NCI-H2196 treated with DMSO at 0.1 percent for 48 hours (cell line): ENCODE measurements around the gene WDR64.
"Not testable (repeated sequence)": the region's sequence is repeated elsewhere in the genome, so short reads cannot be mapped to it uniquely, and the experiment has no call there.

ENCODE experiments used
- DNase-seq: peaks from one replicate; lab custom pipeline; 2025; ENCODE audit not compliant: unreplicated experiment; lab: John Stamatoyannopoulos, UW

The WDR64 gene

DNA sequence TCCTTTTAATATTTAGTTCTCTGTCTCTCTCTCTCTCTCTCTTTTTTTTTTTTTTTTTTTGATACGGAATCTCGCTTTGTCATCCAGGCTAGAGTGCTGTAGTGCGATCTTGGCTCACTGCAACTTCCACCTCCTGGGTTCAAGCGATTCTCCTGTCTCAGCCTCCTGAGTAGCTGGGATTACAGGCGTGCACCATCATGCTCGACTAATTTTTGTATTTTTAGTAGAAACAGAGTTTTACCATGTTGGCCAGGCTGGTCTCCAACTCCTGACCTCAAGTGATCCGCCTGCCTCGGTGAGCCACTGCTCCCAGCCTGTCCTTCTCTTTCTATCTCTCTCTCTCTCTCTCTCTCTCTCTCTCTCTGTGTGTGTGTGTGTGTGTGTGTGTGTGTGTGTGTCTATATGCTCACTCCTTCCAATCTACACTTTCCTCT is 83.4 kb downstream of the WDR64 start:
- DNase-seq: not testable (repeated sequence)

GRCh38 chr1:241736387-241736786 is 84.3 kb downstream of the WDR64 start:
- DNase-seq: no peak

- DNase-seq: no peak
These were observed 86.4 kb downstream of the WDR64 start for GRCh38 chr1:241738284-241739078.

DNA sequence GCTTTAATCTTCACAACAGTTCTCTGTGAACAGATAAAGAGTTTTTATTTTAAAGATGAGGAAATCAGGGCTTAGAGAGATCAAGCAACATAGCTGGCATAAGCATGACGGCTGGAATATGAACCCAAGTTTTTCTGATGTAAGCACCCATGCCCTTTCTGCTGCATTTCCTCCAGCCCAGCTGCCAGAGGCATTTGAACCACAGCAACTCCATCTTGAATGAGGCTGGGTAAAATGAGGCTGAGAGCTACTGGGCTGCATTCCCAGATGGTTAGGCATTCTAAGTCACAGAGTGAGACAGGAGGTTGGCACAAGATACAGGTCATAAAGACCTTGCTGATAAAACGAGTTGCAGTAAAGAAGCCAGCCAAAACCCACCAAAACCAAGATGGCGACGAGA is 90.0 kb downstream of the WDR64 start:
- DNase-seq: no peak

DNA sequence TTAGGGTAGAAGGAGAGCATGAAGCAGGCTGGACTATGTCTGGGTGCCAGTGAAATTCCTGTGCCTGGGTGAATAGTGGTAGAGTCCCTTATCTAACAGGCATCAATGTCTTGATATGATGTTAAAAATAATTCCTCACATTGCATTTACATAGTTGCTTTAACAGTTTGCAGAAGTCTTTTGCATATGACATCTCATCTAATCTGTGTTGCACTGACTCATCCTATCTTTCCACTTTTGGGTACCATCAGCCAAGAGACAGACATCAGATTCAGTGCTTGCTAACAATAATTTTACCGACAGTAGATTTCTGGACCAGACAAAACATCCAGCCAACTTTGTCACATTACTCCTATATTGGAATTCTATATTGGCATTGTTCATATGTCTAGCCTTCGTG is 92.5 kb downstream of the WDR64 start:
- no peak for DNase-seq

GRCh38 chr1:241747992-241748391 is 95.9 kb downstream of the WDR64 start:
- no peak for DNase-seq

DNA sequence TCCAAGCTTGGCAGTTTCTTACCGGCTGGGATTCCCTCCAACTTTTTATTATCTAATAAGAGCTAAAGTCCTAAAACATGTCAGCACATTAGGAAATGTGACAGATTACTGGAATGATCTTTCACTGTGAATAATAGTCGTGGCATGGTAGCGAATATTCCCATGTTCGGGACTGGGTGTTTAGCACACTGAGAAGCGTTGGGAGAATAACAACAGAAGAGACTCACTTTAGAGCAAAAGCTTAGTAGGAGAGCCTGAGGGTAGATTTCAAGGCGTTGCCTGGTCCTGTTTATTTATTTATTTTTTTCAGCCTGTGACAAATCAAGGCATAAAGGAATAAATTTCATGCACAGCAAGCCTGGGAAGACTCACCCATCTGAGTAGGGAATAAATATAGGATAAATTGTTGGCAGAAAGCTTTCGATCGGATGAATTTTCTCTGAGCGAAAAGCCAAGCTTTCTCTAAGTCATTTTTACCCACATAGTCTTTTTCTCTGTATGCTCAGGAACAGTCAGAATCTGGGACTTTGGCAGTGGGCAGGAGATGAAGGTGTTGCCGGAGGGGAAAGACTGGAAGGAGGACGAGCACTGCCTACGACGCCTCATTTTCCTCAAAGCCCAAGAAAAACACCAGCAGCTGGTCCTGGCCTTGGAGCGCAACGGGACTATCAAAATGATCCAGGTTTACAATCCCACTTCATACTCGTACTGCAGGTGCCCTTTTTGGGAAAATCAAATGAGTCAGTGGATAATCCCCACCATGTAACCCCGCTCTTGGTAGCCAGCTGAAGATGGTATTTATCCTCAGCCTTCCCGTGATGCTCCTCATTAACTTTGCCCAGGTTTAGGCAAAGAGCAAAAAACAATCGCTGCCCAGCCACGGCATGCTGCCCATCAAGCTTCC is 97.2 kb downstream of the WDR64 start:
- no peak for DNase-seq

- DNase-seq: no peak
These were observed 98.0 kb downstream of the WDR64 start for GRCh38 chr1:241749945-241750695.

DNA sequence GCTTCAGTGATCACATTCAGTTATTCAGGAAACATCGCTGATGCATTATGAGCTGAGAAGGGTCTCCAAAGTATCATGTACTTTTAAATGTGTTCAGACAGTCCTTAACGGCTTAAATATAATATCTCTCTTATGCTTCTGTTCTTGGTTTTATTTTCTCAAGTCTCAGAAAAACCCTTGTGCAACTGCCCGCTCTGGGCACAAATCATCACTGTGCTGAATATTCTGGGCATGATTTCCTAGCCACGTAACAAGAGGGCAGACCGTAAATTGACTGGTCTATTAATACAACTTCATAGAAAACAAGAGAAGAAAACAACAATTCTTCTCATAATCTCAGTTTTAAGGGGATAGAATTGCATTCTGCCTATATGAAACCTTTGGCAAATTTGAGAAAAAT is 99.4 kb downstream of the WDR64 start:
- DNase-seq: no peak

DNA sequence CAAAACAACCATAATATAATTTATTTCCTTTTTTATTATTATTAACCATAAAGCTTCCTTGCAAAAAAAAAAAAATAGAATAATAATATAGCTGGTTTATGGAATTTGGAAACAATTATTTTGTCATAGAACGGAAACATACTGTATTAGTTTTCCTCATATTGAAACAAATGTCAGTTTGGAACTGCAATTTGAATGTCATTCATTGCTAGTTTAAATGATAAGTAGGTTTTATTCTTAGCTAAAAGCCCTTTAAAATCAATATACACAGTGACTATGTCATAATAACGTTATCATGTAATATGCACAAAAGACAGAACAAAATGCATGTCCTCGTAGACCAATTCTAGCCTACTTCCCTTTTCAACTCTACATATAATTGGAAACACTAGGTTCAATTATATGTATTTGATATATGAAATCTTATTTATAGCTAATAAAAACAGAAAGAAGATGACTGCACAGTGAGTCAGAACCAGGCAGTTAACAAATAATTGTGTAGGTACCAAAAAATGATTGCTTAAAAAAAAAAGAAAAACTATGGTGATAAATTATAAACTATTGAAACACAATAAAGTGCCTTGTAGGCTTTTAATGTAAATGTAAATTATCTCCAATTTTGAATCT is 110.7 kb downstream of the WDR64 start:
- DNase-seq: no peak

DNA sequence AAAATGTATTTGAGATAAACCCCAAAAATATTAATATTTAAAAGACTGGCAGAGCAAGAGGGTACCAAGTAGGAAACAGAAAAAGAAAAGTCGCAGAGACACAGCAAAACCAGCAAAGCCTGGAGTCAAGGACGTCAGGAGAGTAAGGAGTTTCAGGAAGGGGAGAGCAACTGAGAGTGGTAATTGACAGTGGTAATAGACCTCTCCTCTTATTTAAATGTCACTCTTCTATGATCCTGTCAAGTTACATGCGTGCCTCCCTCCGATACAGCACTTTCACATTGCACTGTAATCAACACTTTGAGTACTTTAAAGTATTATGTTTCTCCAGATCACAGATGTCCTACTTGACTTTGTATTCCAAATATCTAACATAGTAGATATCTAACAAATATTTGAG is 113.3 kb downstream of the WDR64 start:
- no peak for DNase-seq

DNA sequence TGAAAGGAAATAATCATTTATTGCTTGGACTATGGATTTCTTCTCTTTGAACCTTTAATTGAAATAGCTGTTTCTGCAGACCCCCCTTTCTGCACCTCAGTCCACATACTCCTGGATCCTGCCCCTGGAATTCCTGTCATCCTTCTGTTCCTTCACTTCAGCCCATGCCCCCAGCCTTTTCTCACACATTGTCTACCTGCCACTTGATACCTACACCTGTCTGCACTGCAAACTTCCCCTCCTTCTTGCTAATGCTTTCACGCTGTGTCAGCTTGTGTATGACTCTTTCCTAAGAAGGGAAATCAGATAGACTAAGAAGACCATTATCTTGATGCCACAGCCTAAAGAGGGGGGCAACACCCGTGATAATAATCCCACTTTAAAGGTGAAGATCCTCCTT is 115.7 kb downstream of the WDR64 start:
- DNase-seq: no peak

DNA sequence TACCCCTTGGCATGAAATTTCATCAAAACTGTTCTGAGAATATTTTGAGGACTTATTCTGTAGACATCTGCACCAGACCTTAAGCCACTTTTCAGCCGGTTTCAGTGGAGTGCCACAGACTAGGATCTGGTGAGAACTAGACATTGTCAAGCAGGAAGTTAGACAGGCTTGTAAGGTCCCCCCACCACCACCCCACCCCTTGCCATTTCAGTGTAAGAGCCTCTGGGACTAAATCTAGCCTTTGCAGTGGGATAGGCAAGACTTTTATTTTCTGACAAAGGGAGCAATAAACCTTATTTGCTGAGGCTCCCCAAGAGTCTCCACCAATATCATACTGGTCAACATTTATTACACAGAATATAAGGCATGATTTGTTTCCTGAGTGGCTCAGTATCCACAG is 118.0 kb downstream of the WDR64 start:
- DNase-seq: no peak

- DNase-seq: no peak
These were observed 119.0 kb downstream of the WDR64 start for GRCh38 chr1:241771117-241771516.

- no peak for DNase-seq
These were observed 120.9 kb downstream of the WDR64 start for GRCh38 chr1:241772932-241773500.

- DNase-seq: no peak
These were observed 121.9 kb downstream of the WDR64 start for GRCh38 chr1:241773991-241774390.

- no peak for DNase-seq
These were observed 122.9 kb downstream of the WDR64 start for GRCh38 chr1:241775021-241775420.

- DNase-seq: no peak
These were observed 124.8 kb downstream of the WDR64 start for GRCh38 chr1:241776911-241777310.

DNA sequence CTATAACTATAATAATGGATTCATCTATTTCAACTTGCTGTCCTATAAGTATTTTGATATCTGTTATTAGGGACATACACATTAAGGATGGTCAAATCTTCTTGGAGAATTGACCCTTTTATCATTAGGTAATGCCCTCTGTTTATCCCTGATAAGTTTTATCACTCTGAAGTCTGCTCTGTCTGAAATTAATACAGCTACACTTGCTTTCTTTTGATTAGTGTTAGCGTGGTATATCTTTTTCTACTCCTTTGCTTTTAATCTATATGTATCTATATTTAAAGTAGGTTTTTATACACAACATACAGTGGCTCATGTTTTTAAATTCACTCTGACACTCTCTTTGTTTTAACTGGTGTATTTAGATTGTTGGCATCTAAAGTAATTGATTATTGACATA is 126.0 kb downstream of the WDR64 start:
- no peak for DNase-seq

GRCh38 chr1:241779897-241780296 is 127.8 kb downstream of the WDR64 start:
- DNase-seq: no peak

GRCh38 chr1:241782396-241782795 is 130.3 kb downstream of the WDR64 start:
- DNase-seq: no peak
